ENCODE data around the gene TOP3B. TPM values are rescaled to one million over a fixed set of nuclear protein-coding genes. Genes with fewer than 3 reads are reported as not detected.

The TOP3B gene
- total RNA-seq, 4 donors from 2014 or later: 4.6 to 36.6 (median 23.4) TPM

GRCh38 chr22:21947040-21948014 lies 35.3 kb downstream of the TOP3B start:
- Histone ChIP-seq H3K4me3 (no peak overlapping the region), H3K9me3 (no peaks in the 10 kb centered on the region), H3K27ac (peak overlapping the region; percentile 71 to 96 (median 94)), H3K4me1 (peaks cover 56 to 100% (median 87%) of the 10 kb centered on the region in 3 donors), H3K27me3 (no peaks in the 10 kb centered on the region), H3K36me3 (peaks cover 18 to 28% (median 21%) of the 10 kb centered on the region in 3 donors)
- intact Hi-C loops (cut with DNase I): no loop called here
- WGBS, 2 donors: 32 to 43% methylated on average over 12 to 16 of the region's 16 CpGs
- TF ChIP-seq POLR2A (IDR thresholded peaks at IDR 0.05) (no peak), CTCF (IDR thresholded peaks at IDR 0.05) (peak in 4 of 6 experiments; percentile 20 to 58 (median 44))
- DNase-seq: no peak

- Histone ChIP-seq H3K36me3 (peaks cover 18 to 30% (median 21%) of the 10 kb centered on the region in 3 donors), H3K9me3 (no peaks in the 10 kb centered on the region), H3K4me3 (no peak overlapping the region), H3K4me1 (peaks cover 58 to 100% (median 90%) of the 10 kb centered on the region in 3 donors), H3K27me3 (no peaks in the 10 kb centered on the region), H3K27ac (peak overlapping the region; percentile 71 to 96 (median 94))
- intact Hi-C loops (cut with DNase I): no loop called here
- DNase-seq: no peak
- TF ChIP-seq CTCF (IDR thresholded peaks at IDR 0.05) (no peak), POLR2A (IDR thresholded peaks at IDR 0.05) (no peak)
- 80 to 86% methylated on average over 7 to 9 of the region's 12 CpGs for WGBS, 2 donors
Measured at GRCh38 chr22:21946262-21946925, 36.2 kb downstream of the TOP3B start.

- DNase-seq: no peak
- Histone ChIP-seq H3K4me3 (no peak overlapping the region), H3K36me3 (peaks cover 18 to 38% (median 21%) of the 10 kb centered on the region in 3 donors), H3K27me3 (no peaks in the 10 kb centered on the region), H3K27ac (peak overlapping the region; percentile 71 to 96 (median 94)), H3K4me1 (peaks cover 57 to 100% (median 90%) of the 10 kb centered on the region in 3 donors), H3K9me3 (no peaks in the 10 kb centered on the region)
- TF ChIP-seq CTCF (IDR thresholded peaks at IDR 0.05) (no peak), POLR2A (IDR thresholded peaks at IDR 0.05) (no peak)
- 71 to 94% methylated on average over 1 to 2 of the region's 13 CpGs for WGBS, 2 donors
- intact Hi-C loops (cut with DNase I): no loop called here
Measured at GRCh38 chr22:21945453-21946261, 36.9 kb downstream of the TOP3B start.

- no peak for DNase-seq
- WGBS, 2 donors: 78 to 85% methylated on average over 7 of the region's 7 CpGs
- Histone ChIP-seq H3K4me3 (no peak overlapping the region), H3K4me1 (peaks cover 53 to 100% (median 89%) of the 10 kb centered on the region in 3 donors), H3K9me3 (no peaks in the 10 kb centered on the region), H3K27ac (peak overlapping the region in 3 of 4 donors; percentile 92 to 96 (median 96)), H3K27me3 (no peaks in the 10 kb centered on the region), H3K36me3 (peaks cover 18 to 44% (median 21%) of the 10 kb centered on the region in 3 donors)
- TF ChIP-seq POLR2A (IDR thresholded peaks at IDR 0.05): no peak
- TF ChIP-seq CTCF (IDR thresholded peaks at IDR 0.05): no peak
- intact Hi-C loops (cut with DNase I): no loop called here
Measured at GRCh38 chr22:21944871-21945270, 37.7 kb downstream of the TOP3B start.
